ENCODE measurements around the gene HNRNPA2B1.
"Not testable (repeated sequence)": the region's sequence is repeated elsewhere in the genome, so short reads cannot be mapped to it uniquely, and the experiment has no call there.

Gene HNRNPA2B1

DNA sequence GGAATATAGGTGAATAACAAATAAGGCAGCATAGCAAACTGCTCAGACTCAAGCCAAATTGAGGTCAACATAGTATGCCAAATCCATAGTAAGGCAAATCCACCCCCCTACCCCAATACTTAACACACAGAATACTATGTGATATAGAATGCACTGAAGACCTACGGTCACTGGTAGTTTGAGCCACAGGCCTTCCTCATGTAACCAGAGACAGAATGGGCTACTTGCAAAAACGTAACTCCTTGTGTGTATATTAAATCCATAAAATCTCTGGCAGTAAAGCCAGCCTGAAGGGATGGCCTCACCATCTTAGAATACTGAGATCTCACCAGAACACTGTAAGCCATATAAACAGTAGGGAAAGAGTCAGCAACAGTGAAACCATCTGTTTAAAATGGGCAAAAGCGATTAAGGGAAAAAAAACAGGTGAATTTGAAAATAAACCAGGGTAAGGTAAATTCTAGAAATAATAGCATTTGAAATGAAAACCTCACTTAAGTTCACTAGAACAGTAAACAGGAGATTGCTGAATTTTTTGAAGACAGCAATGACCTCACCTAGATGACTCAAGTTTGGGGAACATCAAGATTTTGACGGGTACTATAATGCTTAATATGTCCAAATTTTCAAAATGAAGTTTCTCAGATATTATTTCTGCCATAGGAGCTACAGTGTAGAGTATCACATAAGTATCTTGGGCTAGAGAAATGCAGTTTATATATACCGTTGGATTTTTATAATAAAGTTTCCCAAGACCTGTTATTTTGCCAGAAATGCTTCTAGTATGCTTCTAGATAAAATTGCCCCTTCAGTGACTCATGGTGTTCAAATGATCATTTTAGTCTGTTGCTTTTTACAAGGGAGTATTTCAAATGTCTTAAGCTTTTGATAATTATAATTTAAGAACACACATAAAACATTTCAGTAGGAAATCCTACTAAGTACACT lies 13.9 kb downstream of the HNRNPA2B1 start:
- H3K4me3 ChIP-seq (ENCODE audit: low read depth, low read length) = no peak overlapping the region
- TF ChIP-seq, protein P1, sequence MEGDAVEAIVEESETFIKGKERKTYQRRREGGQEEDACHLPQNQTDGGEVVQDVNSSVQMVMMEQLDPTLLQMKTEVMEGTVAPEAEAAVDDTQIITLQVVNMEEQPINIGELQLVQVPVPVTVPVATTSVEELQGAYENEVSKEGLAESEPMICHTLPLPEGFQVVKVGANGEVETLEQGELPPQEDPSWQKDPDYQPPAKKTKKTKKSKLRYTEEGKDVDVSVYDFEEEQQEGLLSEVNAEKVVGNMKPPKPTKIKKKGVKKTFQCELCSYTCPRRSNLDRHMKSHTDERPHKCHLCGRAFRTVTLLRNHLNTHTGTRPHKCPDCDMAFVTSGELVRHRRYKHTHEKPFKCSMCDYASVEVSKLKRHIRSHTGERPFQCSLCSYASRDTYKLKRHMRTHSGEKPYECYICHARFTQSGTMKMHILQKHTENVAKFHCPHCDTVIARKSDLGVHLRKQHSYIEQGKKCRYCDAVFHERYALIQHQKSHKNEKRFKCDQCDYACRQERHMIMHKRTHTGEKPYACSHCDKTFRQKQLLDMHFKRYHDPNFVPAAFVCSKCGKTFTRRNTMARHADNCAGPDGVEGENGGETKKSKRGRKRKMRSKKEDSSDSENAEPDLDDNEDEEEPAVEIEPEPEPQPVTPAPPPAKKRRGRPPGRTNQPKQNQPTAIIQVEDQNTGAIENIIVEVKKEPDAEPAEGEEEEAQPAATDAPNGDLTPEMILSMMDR (IDR thresholded peaks at IDR 0.05; ENCODE audit: insufficient read depth, low read length, missing control alignments) = no peak
- ChIA-PET POLR2A (interaction anchor here (3.4 kb wide), 1 partner anchor 12 kb away, joined by 24 read pairs; the partner anchor contains the start of gene HNRNPA2B1), CTCF (interaction anchor here (3.5 to 4.0 kb wide), 3 partner anchors 11 to 96 kb away, joined by 18 to 59 read pairs (median 29); no protein-coding TSS in a partner anchor)
- no peak for DNase-seq (ENCODE audit: low read depth, low spot score)

DNA sequence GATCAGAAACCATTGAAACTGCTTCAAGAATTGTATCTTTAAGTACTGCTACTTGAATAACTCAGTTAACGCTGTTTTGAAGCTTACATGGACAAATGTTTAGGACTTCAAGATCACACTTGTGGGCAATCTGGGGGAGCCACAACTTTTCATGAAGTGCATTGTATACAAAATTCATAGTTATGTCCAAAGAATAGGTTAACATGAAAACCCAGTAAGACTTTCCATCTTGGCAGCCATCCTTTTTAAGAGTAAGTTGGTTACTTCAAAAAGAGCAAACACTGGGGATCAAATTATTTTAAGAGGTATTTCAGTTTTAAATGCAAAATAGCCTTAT lies 14.7 kb downstream of the HNRNPA2B1 start:
- TF ChIP-seq, protein P1 (IDR thresholded peaks at IDR 0.05; ENCODE audit: insufficient read depth, low read length, missing control alignments) = no peak
- ChIA-PET CTCF (interaction anchor here (4.0 kb wide), 1 partner anchor 12 kb away, joined by 18 read pairs; no protein-coding TSS in a partner anchor), POLR2A (no interaction called here)
- DNase-seq (ENCODE audit: low read depth, low spot score) = no peak
- no peak overlapping the region for H3K4me3 ChIP-seq (ENCODE audit: low read depth, low read length)

DNA sequence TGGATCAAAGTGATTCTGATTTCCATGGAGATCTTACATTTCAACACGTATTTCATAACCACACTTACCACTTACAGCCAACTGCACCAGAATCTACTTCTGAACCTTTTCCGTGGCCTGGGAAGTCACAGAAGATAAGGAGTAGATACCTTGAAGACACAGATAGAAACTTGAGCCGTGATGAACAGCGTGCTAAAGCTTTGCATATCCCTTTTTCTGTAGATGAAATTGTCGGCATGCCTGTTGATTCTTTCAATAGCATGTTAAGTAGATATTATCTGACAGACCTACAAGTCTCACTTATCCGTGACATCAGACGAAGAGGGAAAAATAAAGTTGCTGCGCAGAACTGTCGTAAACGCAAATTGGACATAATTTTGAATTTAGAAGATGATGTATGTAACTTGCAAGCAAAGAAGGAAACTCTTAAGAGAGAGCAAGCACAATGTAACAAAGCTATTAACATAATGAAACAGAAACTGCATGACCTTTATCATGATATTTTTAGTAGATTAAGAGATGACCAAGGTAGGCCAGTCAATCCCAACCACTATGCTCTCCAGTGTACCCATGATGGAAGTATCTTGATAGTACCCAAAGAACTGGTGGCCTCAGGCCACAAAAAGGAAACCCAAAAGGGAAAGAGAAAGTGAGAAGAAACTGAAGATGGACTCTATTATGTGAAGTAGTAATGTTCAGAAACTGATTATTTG lies 15.3 kb downstream of the HNRNPA2B1 start:
- no peak for DNase-seq (ENCODE audit: low read depth, low spot score)
- ChIA-PET CTCF (interaction anchor here (4.0 kb wide), 1 partner anchor 12 kb away, joined by 18 read pairs; no protein-coding TSS in a partner anchor), POLR2A (interaction anchor here (1.0 kb wide), 1 partner anchor 15 kb away, joined by 3 read pairs; no protein-coding TSS in a partner anchor)
- TF ChIP-seq, protein P1 (IDR thresholded peaks at IDR 0.05; ENCODE audit: insufficient read depth, low read length, missing control alignments) = no peak
- H3K4me3 ChIP-seq (ENCODE audit: low read depth, low read length) = no peak overlapping the region

DNA sequence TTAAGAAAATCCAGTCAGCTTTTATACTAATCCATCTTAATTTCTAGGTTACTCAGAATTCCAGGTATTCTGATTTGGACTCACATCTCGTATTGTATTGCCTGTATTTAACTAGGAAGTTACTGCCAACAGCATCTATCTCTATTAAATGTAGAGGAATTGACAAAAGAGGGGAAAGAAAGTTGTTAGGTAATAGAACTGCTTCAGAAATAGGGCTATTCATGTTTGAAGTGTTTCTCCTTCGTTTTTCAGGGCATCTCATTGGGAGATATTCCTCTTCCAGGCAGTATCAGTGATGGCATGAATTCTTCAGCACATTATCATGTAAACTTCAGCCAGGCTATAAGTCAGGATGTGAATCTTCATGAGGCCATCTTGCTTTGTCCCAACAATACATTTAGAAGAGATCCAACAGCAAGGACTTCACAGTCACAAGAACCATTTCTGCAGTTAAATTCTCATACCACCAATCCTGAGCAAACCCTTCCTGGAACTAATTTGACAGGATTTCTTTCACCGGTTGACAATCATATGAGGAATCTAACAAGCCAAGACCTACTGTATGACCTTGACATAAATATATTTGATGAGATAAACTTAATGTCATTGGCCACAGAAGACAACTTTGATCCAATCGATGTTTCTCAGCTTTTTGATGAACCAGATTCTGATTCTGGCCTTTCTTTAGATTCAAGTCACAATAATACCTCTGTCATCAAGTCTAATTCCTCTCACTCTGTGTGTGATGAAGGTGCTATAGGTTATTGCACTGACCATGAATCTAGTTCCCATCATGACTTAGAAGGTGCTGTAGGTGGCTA lies 16.1 kb downstream of the HNRNPA2B1 start:
- POLR2A ChIA-PET = interaction anchor here (1.0 kb wide), 1 partner anchor 15 kb away, joined by 3 read pairs; no protein-coding TSS in a partner anchor
- not testable (repeated sequence) for H3K4me3 ChIP-seq (ENCODE audit: low read depth, low read length); DNase-seq (ENCODE audit: low read depth, low spot score)
- CTCF ChIA-PET = interaction anchor here (4.0 kb wide), 1 partner anchor 13 kb away, joined by 18 read pairs; no protein-coding TSS in a partner anchor

DNA sequence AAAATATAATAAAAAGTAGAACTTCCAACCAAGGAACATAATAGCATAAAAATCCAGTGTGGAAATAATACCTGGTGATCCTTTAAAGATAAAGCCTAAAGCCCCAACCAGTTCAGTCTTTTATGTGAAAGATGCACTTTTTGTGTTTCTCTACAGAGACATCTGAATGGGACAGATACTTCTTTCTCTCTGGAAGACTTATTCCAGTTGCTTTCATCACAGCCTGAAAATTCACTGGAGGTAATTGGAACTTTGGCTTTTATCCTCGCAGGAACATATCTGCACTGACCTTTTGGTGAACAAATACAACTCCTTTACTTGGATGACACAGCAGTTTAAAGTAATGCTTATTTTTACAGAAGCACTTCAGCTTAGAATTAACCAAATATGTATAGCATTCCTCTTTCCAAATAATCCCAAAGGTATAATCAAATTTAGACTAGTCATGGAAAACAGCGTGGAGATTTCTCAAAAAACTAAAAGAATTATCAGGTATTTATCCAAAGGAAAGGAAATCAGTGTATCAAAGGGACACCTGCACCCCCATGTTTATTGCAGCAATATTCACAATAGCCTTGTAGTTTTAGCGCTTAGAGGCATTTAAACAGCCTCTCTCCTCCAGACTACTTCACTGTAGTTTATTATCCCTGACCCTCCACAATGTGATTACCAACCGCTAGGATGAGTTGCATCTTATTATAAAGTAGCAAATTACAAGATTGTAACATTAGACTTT lies 16.8 kb downstream of the HNRNPA2B1 start:
- ChIA-PET POLR2A (interaction anchor here (1.7 kb wide), 1 partner anchor 16 kb away, joined by 4 read pairs; the partner anchor contains the start of gene HNRNPA2B1), CTCF (interaction anchor here (1.0 to 4.0 kb wide), 3 partner anchors 8 to 93 kb away, joined by 3 to 18 read pairs (median 9); no protein-coding TSS in a partner anchor)
- no peak for DNase-seq (ENCODE audit: low read depth, low spot score)
- TF ChIP-seq, protein P1 (IDR thresholded peaks at IDR 0.05; ENCODE audit: insufficient read depth, low read length, missing control alignments) = no peak
- H3K4me3 ChIP-seq (ENCODE audit: low read depth, low read length) = no peak overlapping the region

Data from AG04449 (cell line).